Stimulated activated CD4-positive, alpha-beta T cell treated with anti-CD3 and anti-CD28 coated beads, Interleukin-15, amount 100 ng/mL, for 1 hour (primary cell): ENCODE data around the gene SERPINE1.

Source experiments
- DNase-seq, 2 donors: peaks; one replicate each; pipeline ENCODE4 v3.0.0-alpha.2; 2020; ENCODE audit warnings: low read depth in 1 of 2, low spot score in 1 of 2

Gene SERPINE1

DNA sequence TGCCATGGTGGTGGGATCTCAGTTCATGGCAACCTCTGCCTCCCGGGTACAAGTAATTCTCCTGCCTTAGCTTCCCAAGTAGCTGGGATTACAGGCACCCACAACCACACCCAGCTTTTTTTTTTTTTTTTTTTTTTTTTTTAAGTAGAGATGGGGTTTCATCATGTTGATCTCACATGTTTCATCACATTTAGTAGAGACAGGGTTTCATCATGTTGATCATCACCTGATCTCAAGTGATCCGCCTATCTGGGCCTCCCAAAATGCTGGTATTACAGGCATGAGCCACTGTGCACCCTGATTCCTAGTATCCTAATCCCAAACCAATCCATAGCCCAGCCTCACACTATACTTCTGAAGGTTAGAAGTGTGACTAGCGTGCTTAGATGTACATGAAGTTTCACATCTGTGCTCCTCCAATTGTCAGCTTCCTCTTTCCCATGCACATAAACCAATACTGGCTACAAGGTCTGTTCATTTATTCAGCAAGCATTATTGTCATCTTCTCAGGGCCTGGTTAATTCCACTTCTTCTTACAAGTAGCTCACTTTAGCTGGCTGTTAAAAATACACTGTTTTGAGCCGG, 60.0 kb downstream of the SERPINE1 start:
- no peak for DNase-seq
